ENCODE measurements around the gene C1QBP.
"Not testable (repeated sequence)": the region's sequence is repeated elsewhere in the genome, so short reads cannot be mapped to it uniquely, and the experiment has no call there.

The C1QBP gene

GRCh38 chr17:5438716-5439445 is at the start of gene C1QBP:
Gene C1QBP, minus strand, starts transcription at chr17:5439155. Its CDS starts 82 bp downstream, at chr17:5439073.
- DNase-seq, result peak; percentile 91

GRCh38 chr17:5488752-5489151 is 49.8 kb upstream of the C1QBP start:
- DNase-seq, result no peak

GRCh38 chr17:5486206-5487124 is 47.5 kb upstream of the C1QBP start, which contains the start of gene MIS12:
Gene MIS12, plus strand, starts transcription at chr17:5486566. Its CDS starts 2,297 bp downstream, at chr17:5488863.
- DNase-seq, result peak; percentile 99

- DNase-seq, result no peak
These were observed 46.6 kb upstream of the C1QBP start, which contains the start of gene DERL2 for GRCh38 chr17:5485270-5486205. Gene DERL2, minus strand, starts transcription at chr17:5486178. Its CDS starts 17 bp downstream, at chr17:5486161.

DNA sequence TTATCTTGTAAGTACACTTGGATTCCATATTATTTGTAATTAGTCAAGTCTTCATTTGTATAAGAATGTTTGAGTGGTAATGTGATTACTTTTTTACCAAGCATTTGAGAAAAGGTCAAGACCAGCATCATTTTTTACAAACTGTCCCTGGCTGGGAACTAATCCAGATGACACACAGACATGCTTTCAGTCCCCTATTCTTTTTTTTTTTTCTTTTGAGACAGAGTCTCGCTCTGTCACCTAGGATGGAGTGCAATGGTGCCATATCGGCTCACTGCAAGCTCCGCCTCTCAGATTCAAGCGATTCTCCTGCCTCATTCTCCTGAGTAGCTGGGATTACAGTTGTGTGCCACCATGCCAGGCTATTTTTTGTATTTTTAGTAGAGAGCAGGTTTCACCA is 42.5 kb upstream of the C1QBP start:
- no peak for DNase-seq

DNA sequence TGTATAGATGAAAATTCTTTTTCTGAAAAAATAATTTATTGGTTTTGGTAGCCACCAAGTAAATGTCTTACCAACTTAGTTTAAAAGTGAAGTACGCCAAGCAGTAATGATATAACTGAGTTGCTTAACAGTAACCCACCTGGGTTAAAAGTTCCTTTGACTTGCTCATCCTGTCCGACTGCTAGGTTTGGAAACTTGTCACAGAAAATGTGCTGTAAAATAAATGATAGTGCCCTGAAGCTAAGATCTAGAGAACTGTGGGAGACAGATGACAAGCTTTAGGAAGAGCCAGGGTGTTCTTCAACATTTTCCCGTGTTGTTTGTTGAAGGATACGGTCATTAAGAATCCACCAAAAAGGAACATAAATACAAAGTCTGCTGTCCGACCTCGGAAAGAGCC is 42.0 kb upstream of the C1QBP start:
- no peak for DNase-seq

GRCh38 chr17:5478992-5479391 is 40.0 kb upstream of the C1QBP start:
- no peak for DNase-seq

GRCh38 chr17:5473906-5474305 is 35.0 kb upstream of the C1QBP start:
- DNase-seq, result no peak

GRCh38 chr17:5472511-5472910 is 33.6 kb upstream of the C1QBP start:
- no peak for DNase-seq

GRCh38 chr17:5468075-5468473 is 29.1 kb upstream of the C1QBP start:
- no peak for DNase-seq

- DNase-seq, result no peak
These were observed 28.5 kb upstream of the C1QBP start for GRCh38 chr17:5467416-5467815.

GRCh38 chr17:5466295-5466694 is 27.3 kb upstream of the C1QBP start:
- DNase-seq, result no peak

GRCh38 chr17:5464717-5465507 is 26.0 kb upstream of the C1QBP start:
- DNase-seq, result no peak

DNA sequence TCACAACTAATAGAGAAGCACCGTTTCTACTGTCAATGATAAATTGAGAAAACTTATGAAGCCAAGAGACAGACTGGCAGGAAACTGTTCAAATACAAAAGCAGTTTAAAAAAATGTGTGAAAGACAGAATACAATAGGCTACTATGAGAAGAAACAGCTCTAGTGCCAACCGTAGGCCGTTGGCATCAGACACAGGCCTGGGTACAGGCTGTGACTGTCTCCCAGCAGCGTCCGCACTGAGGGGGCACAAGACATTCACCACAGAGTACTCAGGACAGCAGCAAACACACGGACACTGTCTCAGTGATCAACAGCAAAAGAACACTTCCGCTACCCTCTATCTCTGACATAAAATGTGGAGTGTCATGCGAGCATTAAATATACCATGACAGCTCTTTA is 7.8 kb upstream of the C1QBP start:
- no peak for DNase-seq

GRCh38 chr17:5444209-5444608 is 5.3 kb upstream of the C1QBP start:
- DNase-seq, result no peak

DNA sequence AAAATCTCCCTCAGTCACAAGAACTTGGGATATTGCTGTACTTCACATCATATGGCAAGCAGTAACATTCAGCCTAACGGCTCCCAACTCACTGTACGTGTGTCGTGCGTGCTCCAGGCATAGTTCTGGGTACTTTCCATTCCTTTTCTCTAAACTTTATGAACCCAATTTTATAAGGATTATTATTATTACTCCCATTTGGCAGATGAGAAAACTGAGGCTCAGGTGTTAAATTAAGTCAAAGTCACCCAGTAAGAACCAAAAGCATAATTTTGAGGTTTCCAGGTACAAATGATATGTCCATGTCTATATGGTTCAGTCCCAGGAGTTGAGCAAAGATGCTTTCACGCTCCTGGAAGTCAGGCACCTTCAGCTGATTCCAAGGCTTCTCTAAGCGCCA is 4.8 kb upstream of the C1QBP start:
- DNase-seq, result no peak

GRCh38 chr17:5439446-5439764 is 450 bp upstream of the C1QBP start:
- no peak for DNase-seq

DNA sequence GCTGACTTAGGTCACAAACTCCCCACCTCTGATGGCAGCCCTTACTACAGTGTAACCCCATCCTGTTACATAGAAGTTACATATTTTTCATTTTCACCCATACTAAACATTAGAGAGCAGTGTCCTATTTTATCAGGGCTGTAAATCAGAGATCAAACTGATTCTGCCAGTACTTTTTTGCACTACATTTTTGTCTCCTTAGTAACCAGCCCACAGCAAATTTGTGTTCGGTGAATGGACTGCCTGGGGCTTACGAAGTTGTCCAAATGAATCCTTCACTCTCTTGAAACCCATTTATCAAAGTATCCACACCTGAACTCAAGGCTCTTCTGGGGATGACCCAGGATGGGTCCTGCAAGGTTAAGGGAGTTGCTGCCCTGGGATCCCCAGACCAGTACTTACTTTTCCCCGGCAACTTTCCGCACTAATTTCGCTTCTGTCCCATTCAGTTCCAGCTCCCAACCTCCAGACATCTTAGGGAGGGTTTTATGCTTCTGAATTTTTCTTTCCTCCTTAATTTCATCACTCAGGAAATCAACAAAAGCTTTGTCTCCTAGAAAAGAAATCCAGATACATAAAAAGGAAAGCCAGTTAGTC is 1.1 kb downstream of the C1QBP start:
- DNase-seq, result no peak

DNA sequence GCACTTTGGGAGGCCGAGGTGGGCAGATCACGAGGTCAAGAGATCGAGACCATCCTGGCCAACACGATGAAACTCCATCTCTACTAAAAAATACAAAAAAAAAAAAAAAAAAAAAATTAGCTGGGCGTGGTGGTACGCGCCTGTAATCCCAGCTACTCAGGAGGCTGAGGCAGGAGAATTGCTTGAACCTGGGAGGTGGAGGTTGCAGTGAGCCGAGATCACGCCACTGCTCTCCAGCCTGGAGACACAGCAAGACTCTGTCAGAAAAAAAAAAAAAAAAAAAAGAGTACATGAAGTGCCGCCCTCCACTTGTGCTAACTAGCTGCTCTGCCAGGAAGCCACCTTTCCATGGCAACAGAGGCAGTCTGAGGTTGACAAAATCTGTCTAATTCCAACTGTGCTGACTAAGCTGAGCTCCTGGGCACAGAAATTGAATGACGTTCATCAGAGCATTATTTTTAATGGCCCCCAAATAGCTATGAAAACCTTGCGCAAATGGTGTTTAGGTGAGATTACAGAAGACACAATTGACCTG is 3.1 kb downstream of the C1QBP start:
- DNase-seq, result not testable (repeated sequence)

DNA sequence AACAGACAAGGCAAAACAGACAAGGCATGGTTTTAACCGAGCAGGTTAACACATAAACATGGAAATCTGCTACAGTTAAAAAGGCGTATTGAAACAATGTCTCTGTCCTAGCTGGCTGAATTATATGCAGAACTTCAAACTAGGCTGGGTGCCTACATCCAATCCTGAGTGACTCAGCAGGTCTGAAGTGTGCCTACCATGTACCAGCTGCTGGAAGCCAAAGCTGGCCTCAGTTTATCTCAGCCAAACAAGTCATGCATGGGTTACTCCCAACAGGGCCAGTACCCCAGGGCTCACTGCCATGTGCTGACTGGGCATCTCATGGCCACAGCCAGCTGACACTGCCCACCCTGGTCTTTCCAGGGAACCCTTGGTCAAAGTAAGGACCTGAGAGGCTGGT is 4.0 kb downstream of the C1QBP start:
- no peak for DNase-seq

- no peak for DNase-seq
These were observed 6.9 kb downstream of the C1QBP start for GRCh38 chr17:5431949-5432556.
